ENCODE data around the gene STATH. TPM values are rescaled to one million over a fixed set of nuclear protein-coding genes. Genes with fewer than 3 reads are reported as not detected.

The STATH gene
- total RNA-seq, 2 donors from 2014 or later, result not detected

DNA sequence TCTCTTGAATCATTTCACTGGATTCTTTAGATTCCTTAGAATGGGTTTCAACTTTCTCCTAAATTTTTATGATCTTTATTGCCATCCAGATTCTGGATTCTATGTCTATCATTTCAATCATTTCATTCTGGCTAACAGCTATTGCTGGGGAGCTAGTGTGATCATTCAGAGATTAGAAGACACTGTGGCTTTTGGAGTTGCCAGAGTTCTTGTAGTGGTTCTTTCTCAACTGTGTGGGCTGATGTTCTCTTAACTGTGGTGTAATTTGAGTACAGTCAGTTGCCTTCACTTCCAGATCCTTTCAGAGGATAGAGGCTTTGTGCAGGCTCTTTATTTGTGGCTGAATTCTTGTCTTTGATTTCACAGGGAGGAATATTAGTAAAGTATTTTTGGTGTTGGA lies 18.2 kb upstream of the STATH start:
- no peak for DNase-seq (ENCODE audit: low spot score)
- H3K27me3 ChIP-seq, result no peaks in the 10 kb centered on the region
- H3K27ac ChIP-seq, result no peak overlapping the region
- TF ChIP-seq, protein P1, sequence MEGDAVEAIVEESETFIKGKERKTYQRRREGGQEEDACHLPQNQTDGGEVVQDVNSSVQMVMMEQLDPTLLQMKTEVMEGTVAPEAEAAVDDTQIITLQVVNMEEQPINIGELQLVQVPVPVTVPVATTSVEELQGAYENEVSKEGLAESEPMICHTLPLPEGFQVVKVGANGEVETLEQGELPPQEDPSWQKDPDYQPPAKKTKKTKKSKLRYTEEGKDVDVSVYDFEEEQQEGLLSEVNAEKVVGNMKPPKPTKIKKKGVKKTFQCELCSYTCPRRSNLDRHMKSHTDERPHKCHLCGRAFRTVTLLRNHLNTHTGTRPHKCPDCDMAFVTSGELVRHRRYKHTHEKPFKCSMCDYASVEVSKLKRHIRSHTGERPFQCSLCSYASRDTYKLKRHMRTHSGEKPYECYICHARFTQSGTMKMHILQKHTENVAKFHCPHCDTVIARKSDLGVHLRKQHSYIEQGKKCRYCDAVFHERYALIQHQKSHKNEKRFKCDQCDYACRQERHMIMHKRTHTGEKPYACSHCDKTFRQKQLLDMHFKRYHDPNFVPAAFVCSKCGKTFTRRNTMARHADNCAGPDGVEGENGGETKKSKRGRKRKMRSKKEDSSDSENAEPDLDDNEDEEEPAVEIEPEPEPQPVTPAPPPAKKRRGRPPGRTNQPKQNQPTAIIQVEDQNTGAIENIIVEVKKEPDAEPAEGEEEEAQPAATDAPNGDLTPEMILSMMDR (IDR thresholded peaks at IDR 0.05), result no peak
- H3K9me3 ChIP-seq, result no peaks in the 10 kb centered on the region
- no peaks in the 10 kb centered on the region for H3K36me3 ChIP-seq
- H3K4me3 ChIP-seq, result no peak overlapping the region
- no peaks in the 10 kb centered on the region for H3K4me1 ChIP-seq

DNA sequence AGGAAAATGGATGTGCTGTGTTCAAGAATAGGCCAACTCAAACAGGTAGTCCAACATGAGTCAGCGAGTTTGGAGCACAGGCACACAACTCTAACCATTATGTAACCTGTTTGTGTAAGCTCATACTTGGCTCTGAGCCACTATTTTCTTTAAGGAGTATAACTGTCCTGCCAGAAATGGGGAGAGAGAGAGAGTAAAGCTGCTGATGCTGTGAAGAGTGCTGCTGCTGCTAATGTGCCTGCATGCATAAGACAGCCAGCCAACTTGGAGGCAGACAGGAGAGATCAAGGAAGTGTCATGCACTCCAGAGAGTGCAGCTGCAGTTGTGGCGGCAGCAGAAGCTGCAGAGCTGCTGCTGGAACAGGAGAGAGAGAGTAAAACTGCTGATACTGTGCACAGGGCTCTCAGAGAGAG lies 11.7 kb upstream of the STATH start:
- TF ChIP-seq, protein P1 (IDR thresholded peaks at IDR 0.05), result no peak
- Histone ChIP-seq H3K4me3 (no peak overlapping the region), H3K4me1 (no peaks in the 10 kb centered on the region), H3K27ac (no peak overlapping the region), H3K36me3 (no peaks in the 10 kb centered on the region), H3K9me3 (no peaks in the 10 kb centered on the region), H3K27me3 (no peaks in the 10 kb centered on the region)
- DNase-seq (ENCODE audit: low spot score), result no peak

DNA sequence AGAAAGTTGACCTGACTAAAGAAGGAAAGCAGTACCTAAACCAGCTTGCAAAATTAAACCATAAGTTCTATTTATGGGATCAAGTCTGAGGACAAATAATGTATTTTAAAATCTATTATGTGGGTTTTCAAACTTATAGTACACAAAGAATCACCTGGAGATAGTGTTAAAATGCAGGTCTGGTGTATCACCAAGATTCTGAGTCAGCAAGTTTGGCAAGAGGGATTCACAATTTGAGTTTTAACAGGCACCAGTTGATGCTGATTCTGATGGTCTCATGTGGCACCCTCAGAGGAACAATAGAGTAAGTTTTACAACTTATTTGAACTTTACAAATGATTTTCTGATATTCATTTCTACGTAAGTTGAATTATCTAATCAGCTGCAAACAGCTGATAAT lies 9.1 kb upstream of the STATH start:
- H3K4me1 ChIP-seq, result no peaks in the 10 kb centered on the region
- no peak for DNase-seq (ENCODE audit: low spot score)
- no peak overlapping the region for H3K27ac ChIP-seq
- TF ChIP-seq, protein P1 (IDR thresholded peaks at IDR 0.05), result no peak
- H3K4me3 ChIP-seq, result no peak overlapping the region
- H3K36me3 ChIP-seq, result no peaks in the 10 kb centered on the region
- H3K27me3 ChIP-seq, result no peaks in the 10 kb centered on the region
- no peaks in the 10 kb centered on the region for H3K9me3 ChIP-seq

DNA sequence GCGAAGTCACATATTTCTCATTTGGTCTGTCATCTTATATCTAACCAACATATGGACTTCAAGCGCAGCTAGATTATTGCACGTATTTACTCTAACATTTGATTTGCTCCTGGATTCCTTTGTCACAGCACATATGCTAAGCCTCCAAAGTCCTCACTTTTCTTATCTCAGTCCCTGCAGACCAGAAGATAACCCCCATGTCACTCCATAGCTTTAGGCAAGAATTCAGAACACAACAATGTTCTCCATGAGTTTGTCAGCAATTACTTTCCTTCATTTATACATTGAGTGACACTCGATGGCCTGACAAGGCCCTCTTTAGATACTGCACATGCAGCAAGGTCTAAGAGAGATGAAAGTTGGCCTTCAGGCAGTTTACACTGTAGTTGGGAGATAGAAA lies 4.8 kb upstream of the STATH start:
- DNase-seq (ENCODE audit: low spot score), result no peak

DNA sequence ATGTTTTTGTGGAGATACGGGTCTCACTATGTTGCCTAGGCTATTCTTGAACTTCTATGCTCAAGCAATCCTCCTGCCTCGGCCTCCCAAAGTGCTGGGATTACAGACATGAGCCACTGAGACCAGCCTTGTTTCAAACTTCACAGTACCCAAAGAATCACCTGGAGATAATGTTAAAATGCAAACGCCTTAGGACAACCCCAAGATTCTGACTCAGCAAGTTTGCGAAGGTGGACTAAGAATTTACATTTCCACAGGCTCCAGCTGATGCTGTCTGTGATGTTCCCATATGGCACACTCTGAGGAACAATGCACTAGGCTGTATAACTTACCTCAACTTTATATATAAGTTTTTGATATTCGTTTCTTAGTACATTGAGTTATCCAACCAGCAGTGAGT lies 984 bp upstream of the STATH start:
- Histone ChIP-seq H3K4me1 (no peaks in the 10 kb centered on the region), H3K27ac (no peak overlapping the region), H3K27me3 (no peaks in the 10 kb centered on the region), H3K4me3 (no peak overlapping the region), H3K9me3 (no peaks in the 10 kb centered on the region), H3K36me3 (no peaks in the 10 kb centered on the region)
- TF ChIP-seq, protein P1 (IDR thresholded peaks at IDR 0.05), result no peak
- no peak for DNase-seq (ENCODE audit: low spot score)

More for the DNA sequence above, 4.8 kb upstream of the STATH start:
- H3K27me3 ChIP-seq, result no peaks in the 10 kb centered on the region
- H3K4me3 ChIP-seq, result no peak overlapping the region
- H3K9me3 ChIP-seq, result no peaks in the 10 kb centered on the region
- TF ChIP-seq, protein P1 (IDR thresholded peaks at IDR 0.05), result no peak
- no peaks in the 10 kb centered on the region for H3K36me3 ChIP-seq
- no peaks in the 10 kb centered on the region for H3K4me1 ChIP-seq
- H3K27ac ChIP-seq, result no peak overlapping the region

DNA sequence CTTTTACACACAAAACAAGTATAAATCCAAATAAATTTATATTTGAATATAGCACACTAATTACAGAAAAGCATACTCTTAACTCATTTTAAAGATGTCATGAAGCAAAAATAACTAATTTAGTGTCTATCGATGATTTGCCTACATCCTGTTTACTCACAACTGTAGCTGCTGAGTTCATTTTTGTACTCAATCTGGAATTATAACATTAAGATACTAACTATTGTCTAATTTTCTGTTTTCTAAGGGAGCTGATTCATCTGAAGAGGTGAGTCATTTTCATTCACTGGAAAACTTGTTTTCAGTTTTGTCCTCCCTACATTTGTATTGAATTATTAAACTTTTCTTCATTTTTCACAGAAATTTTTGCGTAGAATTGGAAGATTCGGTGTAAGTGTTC lies 3.7 kb downstream of the STATH start:
- Histone ChIP-seq H3K9me3 (no peaks in the 10 kb centered on the region), H3K27ac (no peak overlapping the region), H3K4me1 (no peaks in the 10 kb centered on the region), H3K27me3 (no peaks in the 10 kb centered on the region), H3K4me3 (no peak overlapping the region), H3K36me3 (no peaks in the 10 kb centered on the region)
- DNase-seq (ENCODE audit: low spot score), result no peak
- TF ChIP-seq, protein P1 (IDR thresholded peaks at IDR 0.05), result no peak
